ENCODE results near the gene OOSP3. TPM values are rescaled to one million over a fixed set of nuclear protein-coding genes. Genes with fewer than 3 reads are reported as not detected.

The OOSP3 gene
- total RNA-seq, 1 donor from 2014 or later = 0.54 TPM

DNA sequence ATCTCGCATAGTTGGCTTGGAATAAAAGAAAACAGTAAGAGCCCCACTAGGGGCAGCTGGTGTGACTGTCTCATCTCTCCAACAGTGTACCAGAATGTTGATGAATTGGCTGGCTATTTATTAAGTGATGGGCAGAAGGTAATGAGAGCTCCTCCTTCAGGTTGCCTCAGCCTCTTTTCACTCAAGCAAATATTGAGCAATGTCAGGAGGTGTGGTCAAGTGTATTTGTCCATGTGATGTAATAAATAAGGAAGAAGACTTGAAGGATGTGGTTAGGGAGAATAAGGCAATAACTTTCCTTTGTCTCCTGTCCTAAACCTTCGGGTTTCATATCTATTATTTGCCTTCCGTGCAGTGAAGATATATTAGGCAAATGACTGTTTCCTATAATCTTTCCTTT is 12.2 kb upstream of the OOSP3 start, which contains the start of gene TCN1:
TSS of gene TCN1 (minus strand) at position 91 of the 400 bp plus-strand sequence. CDS start at position 74, 17 bp downstream.
- Mint-ChIP-seq H3K4me1 (ENCODE audit: unreplicated experiment) (no peaks in the 10 kb centered on the region), H3K9me3 (ENCODE audit: unreplicated experiment) (no peaks in the 10 kb centered on the region), H3K27me3 (ENCODE audit: unreplicated experiment) (no peaks in the 10 kb centered on the region), H3K4me3 (ENCODE audit: unreplicated experiment) (no peak within 1 kb of the TSS), H3K27ac (ENCODE audit: unreplicated experiment) (no peak within 1 kb of the TSS), H3K36me3 (ENCODE audit: low read depth, unreplicated experiment) (peaks cover 8% of the 10 kb centered on the region)
- DNase-seq (ENCODE audit: low spot score) = no peak
- TF ChIP-seq CTCF (IDR thresholded peaks at IDR 0.05; ENCODE audit: unreplicated experiment) = no peak

DNA sequence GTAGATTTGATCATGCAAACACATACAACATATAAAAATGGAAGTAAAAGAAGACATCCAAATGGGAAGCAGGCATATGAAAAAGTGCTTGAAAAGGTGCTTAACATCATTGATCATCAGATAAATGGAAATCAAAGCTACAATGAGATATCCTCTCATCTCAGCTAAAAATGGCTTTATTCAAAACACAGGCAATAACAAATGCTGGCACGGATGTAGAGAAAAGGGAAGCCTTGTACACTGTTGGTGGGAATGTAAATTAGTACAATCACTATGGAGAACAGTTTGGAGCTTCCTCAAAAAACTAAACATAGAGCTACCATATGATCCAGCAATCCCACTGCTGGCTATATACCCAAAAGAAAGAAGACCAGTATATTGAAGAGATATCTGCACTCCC is 11.7 kb upstream of the OOSP3 start:
- no peak for TF ChIP-seq CTCF (IDR thresholded peaks at IDR 0.05; ENCODE audit: unreplicated experiment)
- no peak overlapping the region for H3K27ac Mint-ChIP-seq (ENCODE audit: unreplicated experiment)
- H3K4me1 Mint-ChIP-seq (ENCODE audit: unreplicated experiment) = no peaks in the 10 kb centered on the region
- no peak overlapping the region for H3K4me3 Mint-ChIP-seq (ENCODE audit: unreplicated experiment)
- H3K27me3 Mint-ChIP-seq (ENCODE audit: unreplicated experiment) = no peaks in the 10 kb centered on the region
- H3K36me3 Mint-ChIP-seq (ENCODE audit: low read depth, unreplicated experiment) = peaks cover 8% of the 10 kb centered on the region
- H3K9me3 Mint-ChIP-seq (ENCODE audit: unreplicated experiment) = no peaks in the 10 kb centered on the region
- DNase-seq (ENCODE audit: low spot score) = no peak

DNA sequence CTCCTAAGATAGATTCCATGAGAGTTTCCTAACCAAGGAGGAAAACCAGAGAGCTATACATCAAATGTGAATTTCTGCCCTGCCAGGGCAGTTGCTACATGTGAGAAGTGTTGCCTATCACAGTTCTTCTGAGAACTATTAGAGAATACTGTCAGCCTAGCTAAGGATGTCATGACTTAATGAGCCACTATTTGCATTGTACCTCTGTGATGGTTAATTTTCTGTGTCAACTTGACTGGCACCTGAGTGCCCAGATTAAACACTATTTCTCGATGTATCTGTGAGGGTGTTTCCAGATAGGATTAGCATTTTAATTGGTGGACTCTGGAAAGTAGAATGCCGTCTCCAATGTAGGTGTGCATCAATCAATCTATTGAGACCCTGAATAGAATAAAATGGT is 10.6 kb upstream of the OOSP3 start:
- no peak overlapping the region for H3K27ac Mint-ChIP-seq (ENCODE audit: unreplicated experiment)
- no peak for TF ChIP-seq CTCF (IDR thresholded peaks at IDR 0.05; ENCODE audit: unreplicated experiment)
- H3K9me3 Mint-ChIP-seq (ENCODE audit: unreplicated experiment) = no peaks in the 10 kb centered on the region
- no peak overlapping the region for H3K4me3 Mint-ChIP-seq (ENCODE audit: unreplicated experiment)
- H3K27me3 Mint-ChIP-seq (ENCODE audit: unreplicated experiment) = no peaks in the 10 kb centered on the region
- H3K36me3 Mint-ChIP-seq (ENCODE audit: low read depth, unreplicated experiment) = peaks cover 8% of the 10 kb centered on the region
- no peaks in the 10 kb centered on the region for H3K4me1 Mint-ChIP-seq (ENCODE audit: unreplicated experiment)
- no peak for DNase-seq (ENCODE audit: low spot score)

GRCh38 chr11:59872076-59872475 is 6.5 kb upstream of the OOSP3 start:
- Mint-ChIP-seq H3K4me1 (ENCODE audit: unreplicated experiment) (no peaks in the 10 kb centered on the region), H3K9me3 (ENCODE audit: unreplicated experiment) (no peaks in the 10 kb centered on the region), H3K36me3 (ENCODE audit: low read depth, unreplicated experiment) (peaks cover 4% of the 10 kb centered on the region)

More at GRCh38 chr11:59872076-59872475, 6.5 kb upstream of the OOSP3 start:
- no peak for DNase-seq (ENCODE audit: low spot score)
- H3K27me3 Mint-ChIP-seq (ENCODE audit: unreplicated experiment) = no peaks in the 10 kb centered on the region
- H3K4me3 Mint-ChIP-seq (ENCODE audit: unreplicated experiment) = no peak overlapping the region
- no peak overlapping the region for H3K27ac Mint-ChIP-seq (ENCODE audit: unreplicated experiment)
- TF ChIP-seq CTCF (IDR thresholded peaks at IDR 0.05; ENCODE audit: unreplicated experiment) = no peak
